GM10266 (cell line): Measurements from ENCODE around the gene NAT16.

Experiments used
- DNase-seq: peaks from one replicate; pipeline ENCODE4 v3.0.0; 2012; ENCODE audit errors: extremely low spot score
- CTCF ChIP-seq: IDR thresholded peaks from 2 replicates; pipeline ENCODE4 v1.5.1; 2012; ENCODE audit warnings: mild to moderate bottlenecking, low read depth; ENCODE audit not compliant: control insufficient read depth, insufficient read depth; ENCODE audit errors: missing control alignments

The NAT16 gene

GRCh38 chr7:101175664-101176063 lies 4.4 kb downstream of the NAT16 start:
- TF ChIP-seq CTCF, result no peak
- DNase-seq, result no peak

GRCh38 chr7:101174322-101174854 lies 5.7 kb downstream of the NAT16 start:
- TF ChIP-seq CTCF, result no peak

GRCh38 chr7:101173752-101174244 lies 6.3 kb downstream of the NAT16 start:
- DNase-seq, result peak; percentile 90
- no peak for TF ChIP-seq CTCF

More at GRCh38 chr7:101174322-101174854, 5.7 kb downstream of the NAT16 start:
- DNase-seq, result no peak

- no peak for DNase-seq
- no peak for TF ChIP-seq CTCF
These were observed 7.0 kb downstream of the NAT16 start for GRCh38 chr7:101172854-101173751.

GRCh38 chr7:101172005-101172853 lies 7.9 kb downstream of the NAT16 start:
- TF ChIP-seq CTCF, result no peak
- DNase-seq, result no peak

GRCh38 chr7:101171442-101171837 lies 8.7 kb downstream of the NAT16 start:
- DNase-seq, result no peak
- TF ChIP-seq CTCF, result peak; percentile 14
